ENCODE measurements around the gene CBL. TPM values are rescaled to one million over a fixed set of nuclear protein-coding genes. Genes with fewer than 3 reads are reported as not detected.
"Not testable (repeated sequence)": the region's sequence is repeated elsewhere in the genome, so short reads cannot be mapped to it uniquely, and the experiment has no call there.

CBL gene
- total RNA-seq, 1 donor: 11.4 TPM

DNA sequence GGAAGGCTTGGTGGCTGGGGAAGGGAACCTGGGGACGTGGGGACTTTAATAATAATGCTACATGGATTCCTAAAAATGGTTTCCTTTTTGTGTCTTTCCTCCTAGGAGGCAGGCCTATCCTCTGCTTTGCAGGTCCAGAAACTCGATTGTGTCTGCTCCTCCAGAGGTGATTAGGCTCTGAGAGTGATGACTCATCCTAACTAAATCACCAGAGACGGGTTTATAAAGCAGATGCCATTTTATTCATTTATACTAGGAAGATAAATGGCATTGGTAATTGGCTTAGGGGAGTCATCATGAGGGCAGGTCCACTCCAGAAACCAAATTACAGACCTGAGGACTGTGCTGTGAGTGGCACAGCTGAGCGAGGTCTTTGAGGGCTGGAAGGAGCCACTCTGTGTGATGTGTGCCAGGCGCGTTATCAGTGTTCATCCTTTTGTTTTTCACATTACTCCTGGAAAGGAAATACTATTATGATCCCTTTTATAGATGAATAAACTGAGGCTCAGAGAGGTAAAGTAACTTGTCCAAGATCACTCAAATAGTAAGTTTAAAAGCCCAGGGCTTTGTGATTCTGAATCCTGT, 30.6 kb upstream of the CBL start:
- H3K4me3 ChIP-seq (ENCODE audit: low read depth, low read length): no peak overlapping the region
- peak; percentile 22 for DNase-seq (ENCODE audit: low read depth)
- TF ChIP-seq CTCF (IDR thresholded peaks at IDR 0.05; ENCODE audit: insufficient read depth, low read length): no peak

DNA sequence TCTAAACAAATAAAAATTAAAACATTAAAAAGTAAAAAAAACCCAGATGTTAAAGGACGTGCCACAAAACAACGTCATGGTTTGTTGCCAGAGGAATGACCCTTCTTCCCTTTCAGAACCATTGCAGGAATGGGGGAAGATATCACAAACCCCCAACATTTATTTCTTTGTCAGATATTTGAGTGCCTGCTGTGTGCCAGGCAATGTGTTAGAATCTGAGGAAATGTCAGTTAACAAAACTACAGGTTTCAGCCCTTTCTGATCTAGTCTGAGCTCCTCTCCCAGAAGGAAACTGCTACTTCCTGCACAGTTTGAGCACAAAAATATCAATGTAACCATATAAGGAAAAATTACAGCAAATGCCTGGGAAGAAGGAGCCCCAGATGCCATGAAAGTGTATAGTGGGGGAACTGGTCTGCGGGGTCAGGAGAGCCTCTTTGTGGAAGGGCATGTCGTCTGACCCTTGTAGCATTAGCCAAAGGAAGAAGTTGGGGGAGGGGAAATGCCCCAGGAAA, 27.9 kb upstream of the CBL start:
- no peak overlapping the region for H3K4me3 ChIP-seq (ENCODE audit: low read depth, low read length)
- no peak for TF ChIP-seq CTCF (IDR thresholded peaks at IDR 0.05; ENCODE audit: insufficient read depth, low read length)
- DNase-seq (ENCODE audit: low read depth): no peak

- DNase-seq (ENCODE audit: low read depth): no peak
- TF ChIP-seq CTCF (IDR thresholded peaks at IDR 0.05; ENCODE audit: insufficient read depth, low read length): no peak
Measured at GRCh38 chr11:119179342-119179741, 26.8 kb upstream of the CBL start.

GRCh38 chr11:119179983-119180382, 26.2 kb upstream of the CBL start:
- DNase-seq (ENCODE audit: low read depth): no peak
- no peak for TF ChIP-seq CTCF (IDR thresholded peaks at IDR 0.05; ENCODE audit: insufficient read depth, low read length)
- no peak overlapping the region for H3K4me3 ChIP-seq (ENCODE audit: low read depth, low read length)

More at GRCh38 chr11:119179342-119179741, 26.8 kb upstream of the CBL start:
- no peak overlapping the region for H3K4me3 ChIP-seq (ENCODE audit: low read depth, low read length)

DNA sequence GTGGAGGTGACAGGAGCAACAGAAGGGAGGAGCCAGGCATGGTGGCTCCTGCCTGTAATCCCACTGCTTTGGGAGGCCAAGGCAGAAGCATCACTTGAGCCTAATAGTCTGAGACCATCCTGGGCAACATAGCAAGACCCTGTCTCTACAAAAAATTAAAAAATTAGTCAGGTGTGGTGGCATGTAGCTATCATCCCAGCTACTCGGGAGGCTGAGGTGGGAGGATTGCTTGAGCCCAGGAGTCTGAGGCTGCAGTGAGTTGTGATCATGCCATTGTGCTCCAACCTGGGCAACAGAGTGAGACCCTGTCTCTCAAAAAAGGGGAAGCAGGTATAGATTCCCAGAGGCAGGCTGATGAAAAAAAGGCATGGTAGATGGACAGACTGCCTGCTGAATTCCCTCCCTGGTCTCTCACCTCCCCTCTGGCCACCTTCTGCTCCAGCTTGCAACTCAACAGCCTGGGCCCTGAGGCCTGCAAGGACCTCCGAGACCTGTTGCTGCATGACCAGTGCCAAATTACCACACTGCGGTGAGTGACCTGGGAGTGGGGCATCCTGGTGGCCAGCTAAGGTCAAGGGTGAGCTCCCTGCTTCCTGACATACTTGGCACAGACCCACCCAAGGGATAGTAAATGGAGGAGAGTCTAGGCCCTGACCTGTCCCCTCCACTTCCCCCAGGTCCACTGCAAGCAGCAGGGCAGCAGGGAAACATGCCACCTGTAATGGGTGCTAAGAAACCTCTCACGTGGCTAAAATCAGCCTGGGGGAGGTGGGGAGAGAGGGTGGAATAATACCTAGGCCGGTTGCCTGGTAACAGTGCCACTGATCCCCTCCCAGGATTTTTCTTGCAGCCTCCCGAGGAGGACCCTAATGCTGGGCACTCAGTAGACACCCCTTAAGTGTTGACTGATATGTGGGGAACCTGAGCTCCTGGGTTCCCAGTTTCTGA, 25.1 kb upstream of the CBL start:
- TF ChIP-seq CTCF (IDR thresholded peaks at IDR 0.05; ENCODE audit: insufficient read depth, low read length): no peak
- H3K4me3 ChIP-seq (ENCODE audit: low read depth, low read length): no peak overlapping the region
- no peak for DNase-seq (ENCODE audit: low read depth)

- TF ChIP-seq CTCF (IDR thresholded peaks at IDR 0.05; ENCODE audit: insufficient read depth, low read length): no peak
- no peak for DNase-seq (ENCODE audit: low read depth)
- H3K4me3 ChIP-seq (ENCODE audit: low read depth, low read length): no peak overlapping the region
Measured at GRCh38 chr11:119181677-119182412, 24.3 kb upstream of the CBL start.

DNA sequence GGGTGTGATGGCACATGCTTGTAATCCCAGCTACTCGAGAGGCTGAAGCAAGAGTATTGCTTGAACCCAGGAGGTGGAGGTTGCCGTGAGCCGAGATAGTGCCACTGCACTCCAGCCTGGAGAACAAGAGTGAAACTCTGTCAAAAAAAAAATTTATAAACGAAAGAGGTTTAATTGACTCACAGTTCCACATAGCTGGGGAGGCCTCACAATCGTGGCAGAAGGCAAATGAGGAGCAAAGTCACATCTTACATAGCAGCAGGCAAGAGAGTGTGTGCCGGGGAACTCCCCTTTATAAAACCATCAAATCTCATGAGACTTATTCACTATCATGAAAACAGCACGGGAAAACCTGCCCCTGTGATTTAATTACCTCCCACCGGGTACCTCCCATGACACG, 21.7 kb upstream of the CBL start:
- not testable (repeated sequence) for DNase-seq (ENCODE audit: low read depth); H3K4me3 ChIP-seq (ENCODE audit: low read depth, low read length)

Data from fibroblast of the aortic adventitia (primary cell).